HepG2 (cell line): ENCODE measurements around the gene MBD4. TPM values are rescaled to one million over a fixed set of nuclear protein-coding genes. Genes with fewer than 3 reads are reported as not detected.

ENCODE experiments used
- ADNP ChIP-seq: sonication (generic); formaldehyde crosslinking; IDR thresholded peaks from 2 replicates; pipeline ENCODE4 v1.4.0; 2020; ENCODE audit warnings: missing genetic modification reagents
- FOXK2 ChIP-seq: fragments of 450-650 bp; IDR thresholded peaks from 2 replicates; pipeline ENCODE4 v1.6.1; 2016
- HNF4A ChIP-seq: sonication (generic); formaldehyde crosslinking; IDR thresholded peaks from 2 replicates; pipeline ENCODE4 v1.4.0; 2020; ENCODE audit warnings: missing genetic modification reagents
- HOXD1 ChIP-seq: sonication (generic); formaldehyde crosslinking; IDR thresholded peaks from 2 replicates; pipeline ENCODE4 v1.5.0; 2020; ENCODE audit warnings: missing genetic modification reagents
- RXRB ChIP-seq: IDR thresholded peaks from 2 replicates; pipeline ENCODE4 v1.6.1; 2016; ENCODE audit warnings: borderline replicate concordance, missing genetic modification reagents, missing compliant biosample characterization
- SMAD1 ChIP-seq: sonication (generic); formaldehyde crosslinking; IDR thresholded peaks from 2 replicates; pipeline ENCODE4 v1.4.0; 2020; ENCODE audit warnings: missing genetic modification reagents, low read depth, mild to moderate bottlenecking, borderline replicate concordance
- ZFYVE20 ChIP-seq: sonication (generic); formaldehyde crosslinking; IDR thresholded peaks from 2 replicates; pipeline ENCODE4 v1.8.0; 2023; ENCODE audit warnings: low read depth, mild to moderate bottlenecking, moderate library complexity, missing genetic modification reagents, borderline replicate concordance
- ZNF136 ChIP-seq: sonication (generic); formaldehyde crosslinking; IDR thresholded peaks from 2 replicates; pipeline ENCODE4 v1.8.1; 2022; ENCODE audit warnings: low read depth, mild to moderate bottlenecking, moderate library complexity, missing genetic modification reagents
- ZNF558 ChIP-seq: sonication (generic); formaldehyde crosslinking; IDR thresholded peaks from 2 replicates; pipeline ENCODE4 v1.9.0; 2022; ENCODE audit warnings: mild to moderate bottlenecking, missing genetic modification reagents, borderline replicate concordance
- ZNF572 ChIP-seq: sonication (generic); formaldehyde crosslinking; IDR thresholded peaks from 2 replicates; pipeline ENCODE4 v1.5.1; 2020; ENCODE audit warnings: mild to moderate bottlenecking, missing genetic modification reagents
- polyA plus RNA-seq, 8 experiments: library from polyadenylated mRNA; depleted of rRNA in 3 of 8; stranded (reverse) in 7 of 8; unstranded in 1 of 8; fragments of >200 nt; fragmentation: Illumina TruSeq in 4 of 8; extraction: Trizol in 4 of 8; gene quantifications; 2 replicates each; pipeline versions ENCODE4 v1.2.1 to v1.2.3, GENCODE V29; 2011 to 2016; ENCODE audit warnings: low read depth in 4 of 8, missing spikeins in 1 of 8, mixed read lengths in 1 of 8; ENCODE audit not compliant: insufficient read depth in 1 of 8
- total RNA-seq, 5 experiments: library from RNA; depleted of rRNA; stranded (reverse); fragments of >200 nt; fragmentation: Illumina TruSeq; extraction: Trizol; gene quantifications; 2 replicates each; pipeline ENCODE4 v1.2.3, GENCODE V29; 2016; ENCODE audit warnings: low read depth in 1 of 5
- TF ChIP-seq, protein P1 (sequence below): sonication (generic); formaldehyde crosslinking; IDR thresholded peaks from 2 replicates; pipeline ENCODE4 v1.5.1; 2020; ENCODE audit warnings: mild to moderate bottlenecking, missing genetic modification reagents, moderate library complexity
- TF ChIP-seq, protein P2 (sequence below): sonication (generic); formaldehyde crosslinking; IDR thresholded peaks from 2 replicates; pipeline ENCODE4 v1.4.0; 2020; ENCODE audit warnings: missing genetic modification reagents
- TF ChIP-seq, protein P3 (sequence below): sonication (generic); formaldehyde crosslinking; IDR thresholded peaks from 2 replicates; pipeline ENCODE4 v1.4.0; 2020; ENCODE audit warnings: missing genetic modification reagents, borderline replicate concordance

The MBD4 gene
- total and polyA plus RNA-seq, 2 of the 13 experiments (the other 11 are each of a cell fraction or from before 2014, with no cell fraction given) = 14.9 to 25.3 TPM

DNA sequence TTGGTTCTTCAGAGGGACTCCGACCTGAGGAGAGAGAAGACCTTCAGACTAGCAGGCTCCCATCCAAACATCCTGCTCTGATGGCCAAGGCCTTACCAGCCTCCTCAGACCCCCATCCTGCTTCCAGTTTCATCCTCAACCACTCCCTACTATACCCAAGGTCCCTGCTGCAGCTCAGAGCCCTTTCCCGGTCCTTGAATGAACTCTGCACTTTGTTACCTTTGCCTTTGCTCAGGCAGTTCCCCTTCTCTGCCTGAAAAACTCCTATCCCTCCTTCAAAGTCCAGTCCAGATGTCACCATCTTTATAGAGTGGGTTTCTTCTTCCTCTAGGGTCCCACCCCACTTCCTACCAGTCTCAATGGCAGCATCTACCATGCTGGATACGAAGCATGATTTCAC is 24.4 kb downstream of the MBD4 start (continued):
- TF ChIP-seq, protein P1, sequence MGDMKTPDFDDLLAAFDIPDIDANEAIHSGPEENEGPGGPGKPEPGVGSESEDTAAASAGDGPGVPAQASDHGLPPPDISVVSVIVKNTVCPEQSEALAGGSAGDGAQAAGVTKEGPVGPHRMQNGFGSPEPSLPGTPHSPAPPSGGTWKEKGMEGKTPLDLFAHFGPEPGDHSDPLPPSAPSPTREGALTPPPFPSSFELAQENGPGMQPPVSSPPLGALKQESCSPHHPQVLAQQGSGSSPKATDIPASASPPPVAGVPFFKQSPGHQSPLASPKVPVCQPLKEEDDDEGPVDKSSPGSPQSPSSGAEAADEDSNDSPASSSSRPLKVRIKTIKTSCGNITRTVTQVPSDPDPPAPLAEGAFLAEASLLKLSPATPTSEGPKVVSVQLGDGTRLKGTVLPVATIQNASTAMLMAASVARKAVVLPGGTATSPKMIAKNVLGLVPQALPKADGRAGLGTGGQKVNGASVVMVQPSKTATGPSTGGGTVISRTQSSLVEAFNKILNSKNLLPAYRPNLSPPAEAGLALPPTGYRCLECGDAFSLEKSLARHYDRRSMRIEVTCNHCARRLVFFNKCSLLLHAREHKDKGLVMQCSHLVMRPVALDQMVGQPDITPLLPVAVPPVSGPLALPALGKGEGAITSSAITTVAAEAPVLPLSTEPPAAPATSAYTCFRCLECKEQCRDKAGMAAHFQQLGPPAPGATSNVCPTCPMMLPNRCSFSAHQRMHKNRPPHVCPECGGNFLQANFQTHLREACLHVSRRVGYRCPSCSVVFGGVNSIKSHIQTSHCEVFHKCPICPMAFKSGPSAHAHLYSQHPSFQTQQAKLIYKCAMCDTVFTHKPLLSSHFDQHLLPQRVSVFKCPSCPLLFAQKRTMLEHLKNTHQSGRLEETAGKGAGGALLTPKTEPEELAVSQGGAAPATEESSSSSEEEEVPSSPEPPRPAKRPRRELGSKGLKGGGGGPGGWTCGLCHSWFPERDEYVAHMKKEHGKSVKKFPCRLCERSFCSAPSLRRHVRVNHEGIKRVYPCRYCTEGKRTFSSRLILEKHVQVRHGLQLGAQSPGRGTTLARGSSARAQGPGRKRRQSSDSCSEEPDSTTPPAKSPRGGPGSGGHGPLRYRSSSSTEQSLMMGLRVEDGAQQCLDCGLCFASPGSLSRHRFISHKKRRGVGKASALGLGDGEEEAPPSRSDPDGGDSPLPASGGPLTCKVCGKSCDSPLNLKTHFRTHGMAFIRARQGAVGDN (CRISPR knock-in tag) = 0 out of 2 replicates have a peak, but pooled peaks have one; percentile 2
- TF ChIP-seq ZFYVE20 (CRISPR knock-in tag) (0 out of 2 replicates have a peak, but pooled peaks have one; percentile 27), FOXK2 (no peak), RXRB (0 out of 2 replicates have a peak, but pooled peaks have one; percentile 22), ZNF572 (CRISPR knock-in tag) (no peak), HOXD1 (CRISPR knock-in tag) (no peak), ZNF136 (CRISPR knock-in tag) (no peak), ADNP (CRISPR knock-in tag) (no peak), ZNF558 (CRISPR knock-in tag) (no peak), HNF4A (CRISPR knock-in tag) (peak; percentile 69), SMAD1 (CRISPR knock-in tag) (no peak)
- TF ChIP-seq, protein P2, sequence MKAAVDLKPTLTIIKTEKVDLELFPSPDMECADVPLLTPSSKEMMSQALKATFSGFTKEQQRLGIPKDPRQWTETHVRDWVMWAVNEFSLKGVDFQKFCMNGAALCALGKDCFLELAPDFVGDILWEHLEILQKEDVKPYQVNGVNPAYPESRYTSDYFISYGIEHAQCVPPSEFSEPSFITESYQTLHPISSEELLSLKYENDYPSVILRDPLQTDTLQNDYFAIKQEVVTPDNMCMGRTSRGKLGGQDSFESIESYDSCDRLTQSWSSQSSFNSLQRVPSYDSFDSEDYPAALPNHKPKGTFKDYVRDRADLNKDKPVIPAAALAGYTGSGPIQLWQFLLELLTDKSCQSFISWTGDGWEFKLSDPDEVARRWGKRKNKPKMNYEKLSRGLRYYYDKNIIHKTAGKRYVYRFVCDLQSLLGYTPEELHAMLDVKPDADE (CRISPR knock-in tag) = no peak
- TF ChIP-seq, protein P3, sequence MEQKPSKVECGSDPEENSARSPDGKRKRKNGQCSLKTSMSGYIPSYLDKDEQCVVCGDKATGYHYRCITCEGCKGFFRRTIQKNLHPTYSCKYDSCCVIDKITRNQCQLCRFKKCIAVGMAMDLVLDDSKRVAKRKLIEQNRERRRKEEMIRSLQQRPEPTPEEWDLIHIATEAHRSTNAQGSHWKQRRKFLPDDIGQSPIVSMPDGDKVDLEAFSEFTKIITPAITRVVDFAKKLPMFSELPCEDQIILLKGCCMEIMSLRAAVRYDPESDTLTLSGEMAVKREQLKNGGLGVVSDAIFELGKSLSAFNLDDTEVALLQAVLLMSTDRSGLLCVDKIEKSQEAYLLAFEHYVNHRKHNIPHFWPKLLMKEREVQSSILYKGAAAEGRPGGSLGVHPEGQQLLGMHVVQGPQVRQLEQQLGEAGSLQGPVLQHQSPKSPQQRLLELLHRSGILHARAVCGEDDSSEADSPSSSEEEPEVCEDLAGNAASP (CRISPR knock-in tag) = peak; percentile 61; the same call in 1 of the 2 replicates
